ENCODE results near the gene AKR1A1. TPM values are rescaled to one million over a fixed set of nuclear protein-coding genes. Genes with fewer than 3 reads are reported as not detected.

Gene AKR1A1
- total and polyA plus RNA-seq, 2 of the 8 experiments (the other 6 are each of a cell fraction or from before 2014, with no cell fraction given): 344 to 435 TPM

- Histone ChIP-seq H4K8ac (ENCODE audit: extremely low read depth, insufficient read depth, low read length) (no peak overlapping the region), H3K79me1 (ENCODE audit: low read depth, low read length) (no peaks in the 10 kb centered on the region), H3K36me3 (ENCODE audit: control insufficient read depth in 2 of 4, insufficient read depth in 4 of 4, low read length in 3 of 4) (peaks cover 26 to 89% (median 78%) of the 10 kb centered on the region in 4 experiments), H2AFZ (ENCODE audit: low read length) (no peak overlapping the region), H3K14ac (ENCODE audit: insufficient read length) (no peak overlapping the region), H2BK120ac (replicated peaks; ENCODE audit: low read depth, low read length) (no peak overlapping the region), H3K56ac (replicated peaks; ENCODE audit: insufficient read length, low read depth, low read length) (no peak overlapping the region), H3K79me2 (ENCODE audit: control insufficient read depth in 1 of 2, insufficient read depth in 2 of 2, low read length in 2 of 2) (peaks cover 0 to 57% of the 10 kb centered on the region in 2 experiments; a peak in 3 of 4 replicates), H2BK15ac (ENCODE audit: low read length) (no peak overlapping the region), H3K23me2 (ENCODE audit: low read depth, low read length) (no peaks in the 10 kb centered on the region), H3K18ac (ENCODE audit: extremely low read depth, low read length) (no peak overlapping the region), H4K91ac (replicated peaks; ENCODE audit: insufficient read length, low read length) (no peak overlapping the region), H3K4me1 (replicated peaks in 1 of 4; ENCODE audit: control insufficient read depth in 3 of 4, insufficient read depth in 4 of 4, low read length in 3 of 4) (no peaks in the 10 kb centered on the region), H4K20me1 (replicated peaks in 1 of 2; ENCODE audit: control insufficient read depth in 1 of 2, insufficient read depth in 2 of 2, low read length in 2 of 2) (peaks cover 13 to 23% of the 10 kb centered on the region in 2 experiments), H3K27ac (ENCODE audit: low read depth, low read length) (no peak overlapping the region), H3K9me3 (ENCODE audit: insufficient read depth in 2 of 2, low read depth in 1 of 2, low read length in 1 of 2) (no peaks in the 10 kb centered on the region), H3K23ac (ENCODE audit: insufficient read length) (no peak overlapping the region), H2AK5ac (ENCODE audit: low read depth, low read length) (no peak overlapping the region), H3K4ac (replicated peaks; ENCODE audit: insufficient read length, low read depth, low read length) (no peak overlapping the region), H2BK12ac (ENCODE audit: low read depth, low read length) (no peak overlapping the region), H3K4me2 (ENCODE audit: insufficient read depth in 1 of 2, low read depth in 2 of 2, low read length in 2 of 2) (no peak overlapping the region), H3K27me3 (replicated peaks in 1 of 4; ENCODE audit: control insufficient read depth in 3 of 4, extremely low read depth in 1 of 4, insufficient read depth in 3 of 4, low read length in 3 of 4) (no peaks in the 10 kb centered on the region), H3K4me3 (ENCODE audit: extremely low read depth in 1 of 4, insufficient read depth in 2 of 4, low read depth in 3 of 4, low read length in 4 of 4) (no peak overlapping the region), H2BK5ac (ENCODE audit: low read depth, low read length) (no peak overlapping the region), H4K5ac (ENCODE audit: insufficient read length, low read depth, low read length) (no peak overlapping the region), H2BK20ac (ENCODE audit: low read length) (no peak overlapping the region), H3K9ac (replicated peaks in 1 of 4; ENCODE audit: extremely low read depth in 1 of 4, low read depth in 3 of 4, low read length in 3 of 4) (no peak overlapping the region)
- TF ChIP-seq POLR2A (IDR thresholded peaks at IDR 0.05; ENCODE audit: control extremely low read depth in 1 of 2, low read depth in 2 of 2, low read length in 2 of 2) (peak; percentile 7 to 48), POLR2AphosphoS5 (IDR thresholded peaks at IDR 0.05; ENCODE audit: low read depth, low read length) (peak; percentile 83), RNF2 (IDR thresholded peaks at IDR 0.05; ENCODE audit: borderline replicate concordance, low read depth, low read length, missing control alignments, poor library complexity, severe bottlenecking) (no peak)
- no peak for DNase-seq (ENCODE audit: low read depth in 1 of 2, low spot score in 2 of 2)
- ChIA-PET POLR2A (ENCODE audit: partially characterized antibody) (interaction anchor here (0.6 to 5.8 kb wide), 8 partner anchors 11 to 271 kb away, joined by 3 to 42 read pairs (median 4); partner anchors contain the start of genes CCDC17, MUTYH and TOE1), CTCF (ENCODE audit: partially characterized antibody) (no interaction called here)
- no peak for FAIRE-seq
- WGBS, 2 experiments (ENCODE audit: extremely low coverage in 1 of 2, insufficient coverage in 1 of 2, insufficient read length in 1 of 2, insufficient replicate concordance in 2 of 2, low coverage in 1 of 2, low lambda C conversion rate in 2 of 2, missing lambda C conversion rate in 1 of 2): 97% methylated on average over 10 of the region's 10 CpGs; no CpG with 5 or more reads in 1 of the 2 experiments
Measured at GRCh38 chr1:45610589-45611226, 60.1 kb downstream of the AKR1A1 start.
